HG03159 (cell line): ENCODE measurements around the gene SCAF11.
A peak's percentile ranks its signal among the peaks of the same experiment; 100 is the strongest.

Source experiments
- ATAC-seq: cut with Tn5 transposase; IDR thresholded peaks from one replicate; pipeline ENCODE4 v1.9.1; 2021; ENCODE audit warnings: mild to moderate bottlenecking, moderate library complexity; ENCODE audit not compliant: unreplicated experiment

The SCAF11 gene

DNA sequence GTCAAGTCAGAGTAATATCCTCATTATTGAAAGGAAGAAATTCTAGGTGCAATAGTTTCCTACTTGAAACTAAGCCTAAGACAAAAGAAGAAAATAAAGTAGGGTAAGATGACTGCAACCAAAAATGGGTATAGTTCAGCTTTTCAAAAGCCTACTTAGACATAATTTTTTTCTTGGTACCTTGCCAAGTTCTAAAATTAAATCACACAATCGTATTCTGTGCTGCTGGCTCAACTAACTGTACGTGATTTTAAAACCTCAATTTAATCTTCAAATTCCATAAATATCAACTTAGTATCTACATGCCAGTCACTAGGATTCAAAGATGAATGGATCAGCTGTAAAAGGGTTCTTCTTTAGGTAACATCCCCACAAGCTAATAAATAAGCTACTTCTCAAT is 56.9 kb downstream of the SCAF11 start:
- ATAC-seq: no peak

GRCh38 chr12:45930369-45930768 is 60.0 kb downstream of the SCAF11 start:
- no peak for ATAC-seq

- ATAC-seq: no peak
Observed at GRCh38 chr12:45928309-45928708, 62.1 kb downstream of the SCAF11 start.

- no peak for ATAC-seq
Observed at GRCh38 chr12:45918818-45919217, 71.6 kb downstream of the SCAF11 start.

DNA sequence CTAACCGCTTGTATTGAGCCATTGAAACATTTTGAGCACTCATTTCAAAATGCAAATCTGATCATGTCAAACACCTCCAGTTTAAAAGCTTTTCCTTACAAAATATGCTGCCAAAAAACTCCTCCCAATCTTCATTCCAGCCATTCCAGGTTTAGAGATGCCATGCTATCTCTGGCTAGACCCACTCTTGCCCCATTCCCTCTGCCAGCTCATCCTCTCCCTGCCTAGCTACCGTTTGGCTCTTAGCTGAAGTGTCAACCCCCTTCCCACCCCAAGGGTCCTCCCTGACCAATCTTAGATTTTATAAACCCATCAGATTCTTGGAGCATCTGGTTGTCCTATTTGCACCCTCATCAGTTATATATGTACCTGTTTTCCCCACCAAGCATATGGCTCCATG is 75.0 kb downstream of the SCAF11 start:
- ATAC-seq: no peak

DNA sequence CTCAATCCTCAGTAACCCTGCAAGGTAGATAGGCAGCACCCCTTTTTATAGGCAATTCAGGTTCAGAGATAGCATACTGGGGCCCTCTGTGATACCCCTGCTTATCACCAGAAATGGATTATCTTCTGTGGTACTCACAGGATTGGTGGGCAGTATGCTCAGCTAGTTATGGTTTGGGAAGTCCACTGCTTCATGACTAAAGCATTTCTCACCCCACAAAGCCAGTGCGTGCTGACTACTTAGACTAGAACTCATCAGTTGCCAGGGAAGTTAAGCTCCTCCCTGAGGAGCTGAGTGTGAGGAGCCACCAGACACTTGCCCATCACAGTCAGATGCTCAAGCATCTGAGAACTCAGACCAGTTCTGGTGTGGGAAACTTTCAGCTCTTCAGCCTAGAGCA is 76.3 kb downstream of the SCAF11 start:
- ATAC-seq: no peak

DNA sequence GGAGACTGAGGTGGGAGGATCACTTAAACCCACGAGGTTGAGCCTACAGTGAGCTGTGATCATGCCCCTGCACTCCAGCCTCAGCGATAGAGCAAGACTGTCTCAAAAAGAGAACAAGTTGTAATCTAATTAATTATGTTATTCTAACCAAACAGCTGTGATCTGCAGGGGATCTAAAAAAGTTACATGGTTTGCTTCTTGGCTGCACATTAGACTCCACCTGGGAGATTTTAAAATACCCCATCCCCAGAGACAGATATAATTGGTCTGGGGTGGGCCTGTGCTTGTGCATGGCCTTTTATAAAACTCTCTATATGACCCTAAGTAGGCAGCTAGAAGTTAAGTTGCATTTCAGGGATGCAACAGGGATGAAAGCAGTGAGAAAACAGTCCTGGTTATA is 76.7 kb downstream of the SCAF11 start:
- no peak for ATAC-seq

DNA sequence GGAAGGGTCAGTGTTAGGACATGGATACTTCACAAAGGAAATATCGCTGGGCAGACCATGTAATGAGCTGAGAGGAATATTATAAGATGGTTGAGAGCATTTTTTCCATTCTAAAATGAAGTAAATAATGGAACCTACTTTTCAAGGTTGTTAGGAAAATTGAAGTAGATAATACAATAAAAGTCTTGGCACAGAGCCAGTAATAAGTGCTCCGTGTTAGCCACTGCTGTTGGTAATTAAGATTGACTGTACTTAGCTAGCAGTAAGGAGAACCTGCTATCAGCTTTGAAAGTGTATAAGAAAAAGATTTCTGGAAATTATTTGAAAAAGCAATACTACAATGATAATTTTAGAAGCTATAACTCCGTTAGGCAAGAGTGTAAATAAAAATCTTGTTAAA is 77.6 kb downstream of the SCAF11 start:
- no peak for ATAC-seq

DNA sequence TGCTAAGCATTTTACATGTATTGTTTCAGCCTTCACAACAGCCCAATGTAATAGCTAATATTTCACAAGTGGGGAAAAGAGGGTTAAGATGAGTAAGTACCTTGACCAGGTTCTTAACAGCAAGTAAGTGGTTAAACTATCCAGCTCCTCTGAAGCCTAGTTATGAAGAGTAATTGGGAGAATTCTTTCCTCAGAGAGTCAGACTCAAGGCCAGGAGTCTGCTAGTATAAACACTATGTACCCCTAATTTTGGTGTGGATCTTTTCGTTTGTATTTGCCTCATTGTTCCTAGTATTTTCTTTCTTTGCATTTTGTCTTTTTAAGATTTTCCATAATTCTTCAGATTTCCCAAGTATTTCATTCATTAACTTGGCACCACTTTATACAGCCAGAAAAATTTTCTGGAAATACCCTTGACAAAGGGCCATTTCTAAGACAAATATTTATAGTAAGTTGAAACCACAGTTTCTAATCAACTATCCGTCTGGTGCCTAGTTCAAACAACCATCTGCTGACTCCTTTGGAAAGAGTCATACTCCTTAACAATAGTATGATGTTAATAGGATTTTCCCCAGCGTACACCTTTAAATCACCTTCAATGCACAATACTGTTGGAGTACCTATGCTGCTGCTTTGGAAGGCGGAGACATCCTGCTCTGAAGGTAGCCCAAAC is 81.2 kb downstream of the SCAF11 start:
- no peak for ATAC-seq

GRCh38 chr12:45907955-45908354 is 82.4 kb downstream of the SCAF11 start:
- ATAC-seq: peak; percentile 77

- ATAC-seq: no peak
Observed at GRCh38 chr12:45898094-45898493, 92.3 kb downstream of the SCAF11 start.

GRCh38 chr12:45895961-45896360 is 94.4 kb downstream of the SCAF11 start:
- no peak for ATAC-seq

GRCh38 chr12:45893240-45893639 is 97.1 kb downstream of the SCAF11 start:
- ATAC-seq: no peak

DNA sequence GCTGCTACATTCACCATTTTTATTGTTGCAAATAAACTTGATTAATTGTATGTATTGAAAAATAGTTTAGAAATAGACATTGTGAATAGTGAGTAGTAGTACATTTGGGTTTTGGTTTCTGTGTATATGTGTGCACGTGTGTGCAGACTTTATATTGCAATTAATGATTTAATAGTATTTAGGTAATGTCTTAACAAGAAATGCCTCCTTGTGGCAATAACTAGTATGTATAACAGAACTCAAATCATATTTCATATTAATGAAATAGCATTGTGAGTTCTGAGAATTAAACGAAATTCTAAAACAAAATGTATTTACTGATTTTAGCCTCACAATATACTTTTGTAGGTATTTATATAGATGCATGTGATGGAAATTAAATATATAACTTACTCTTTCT is 100.1 kb downstream of the SCAF11 start:
- no peak for ATAC-seq

GRCh38 chr12:45887544-45887943 is 102.8 kb downstream of the SCAF11 start:
- ATAC-seq: no peak

GRCh38 chr12:45886685-45887084 is 103.7 kb downstream of the SCAF11 start:
- no peak for ATAC-seq

- ATAC-seq: no peak
Observed at GRCh38 chr12:45883187-45883586, 107.2 kb downstream of the SCAF11 start.

- ATAC-seq: no peak
Observed at GRCh38 chr12:45880533-45880932, 109.8 kb downstream of the SCAF11 start.

DNA sequence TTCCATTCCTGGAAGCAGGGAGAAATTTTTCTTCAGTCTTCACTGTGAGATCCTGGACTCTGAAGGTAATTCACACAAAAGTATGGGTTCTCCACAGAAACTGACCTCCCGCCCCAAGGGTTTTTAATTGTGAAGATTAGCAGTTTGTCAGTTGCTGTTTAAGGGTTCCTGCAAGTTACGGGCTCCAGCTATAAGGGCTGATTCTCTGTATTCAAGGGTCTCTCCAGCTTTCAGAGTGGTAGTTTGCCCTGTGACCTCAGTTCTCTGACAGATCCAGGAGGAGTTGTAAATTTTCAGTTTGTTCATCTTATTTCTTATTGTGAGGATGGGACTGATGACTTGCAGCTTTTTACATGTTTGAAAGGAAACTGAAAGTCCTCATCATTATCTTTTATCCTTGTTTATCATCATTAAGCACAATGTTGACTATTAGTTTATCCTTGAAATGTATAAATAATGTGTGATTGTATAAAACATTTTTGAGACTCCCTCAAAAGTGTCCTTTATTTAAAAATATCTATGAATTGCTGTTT is 110.9 kb downstream of the SCAF11 start:
- ATAC-seq: no peak

- ATAC-seq: no peak
Observed at GRCh38 chr12:45878630-45879255, 111.6 kb downstream of the SCAF11 start.

GRCh38 chr12:45877069-45877468 is 113.3 kb downstream of the SCAF11 start:
- ATAC-seq: no peak

- no peak for ATAC-seq
Observed at GRCh38 chr12:45872446-45872845, 117.9 kb downstream of the SCAF11 start.
